GM18502 (cell line): ENCODE measurements around the gene SBF2.
A peak's percentile ranks its signal among the peaks of the same experiment; 100 is the strongest.

ENCODE experiments used
- ATAC-seq: cut with Tn5 transposase; IDR thresholded peaks from one replicate; pipeline ENCODE4 v1.9.1; 2021; ENCODE audit warnings: mild to moderate bottlenecking; ENCODE audit not compliant: unreplicated experiment, poor library complexity

The SBF2 gene

GRCh38 chr11:10317776-10318526, 23.9 kb upstream of the SBF2 start:
- ATAC-seq = peak; percentile 62

GRCh38 chr11:10317151-10317755, 23.2 kb upstream of the SBF2 start:
- no peak for ATAC-seq

DNA sequence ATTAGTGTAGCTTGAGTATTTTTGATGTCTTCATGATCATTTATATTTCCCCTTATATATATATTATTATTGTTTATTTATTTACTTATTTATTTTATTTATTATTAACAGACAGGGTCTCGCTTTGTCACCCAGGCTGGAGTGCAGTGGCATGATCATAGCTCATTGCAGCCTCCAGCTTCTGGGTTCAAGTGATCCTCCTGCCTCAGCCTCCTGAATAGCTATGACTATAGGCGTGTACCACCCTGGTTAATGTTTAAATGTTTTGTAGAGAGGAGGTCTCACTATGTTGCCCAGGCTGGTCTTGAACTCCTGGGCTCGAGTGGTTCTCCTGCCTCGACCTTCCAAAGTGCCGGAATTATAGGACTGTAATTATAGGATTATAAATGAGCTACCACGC, 21.1 kb upstream of the SBF2 start:
- no peak for ATAC-seq

DNA sequence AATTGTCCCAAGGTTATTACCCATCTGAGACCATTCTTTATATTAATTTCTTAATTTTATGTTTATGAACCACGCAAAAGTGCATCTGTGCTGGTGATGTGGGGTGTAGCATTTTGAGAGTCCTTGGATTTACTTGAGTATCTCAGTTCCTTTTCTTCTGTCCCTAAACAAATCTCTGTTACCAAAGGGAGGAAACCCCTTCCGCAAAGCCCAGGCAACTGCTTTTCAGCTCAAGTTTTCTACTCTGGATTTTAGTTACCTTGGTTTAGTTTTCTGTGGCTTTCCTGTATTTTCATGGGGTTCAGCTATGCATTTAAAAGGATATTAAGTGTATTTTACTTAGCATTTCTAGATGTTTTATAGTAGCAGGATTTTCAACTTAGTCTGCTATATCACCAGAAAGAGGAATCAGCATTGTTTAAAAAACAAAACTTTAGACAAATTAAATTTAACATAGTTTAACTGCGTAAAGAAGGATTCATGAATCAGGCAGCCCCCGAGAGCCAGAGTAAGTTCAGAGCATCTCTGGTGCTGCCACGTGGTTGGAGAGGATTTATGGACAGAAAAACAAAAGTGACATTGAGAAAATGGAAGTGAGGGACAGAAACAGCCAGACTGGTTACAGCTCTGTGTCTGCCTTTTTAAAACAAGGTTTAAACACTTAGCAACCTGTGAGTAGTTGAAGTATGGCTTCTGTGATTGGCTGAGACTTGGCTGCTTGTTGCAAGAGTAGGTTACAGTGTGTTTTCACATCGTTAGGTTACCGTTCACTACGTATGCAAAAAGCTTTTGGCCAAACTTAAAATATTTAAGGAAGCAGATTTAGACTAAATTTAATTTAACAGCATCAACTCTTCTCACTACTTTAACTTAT, 20.4 kb upstream of the SBF2 start:
- ATAC-seq = peak; percentile 86

DNA sequence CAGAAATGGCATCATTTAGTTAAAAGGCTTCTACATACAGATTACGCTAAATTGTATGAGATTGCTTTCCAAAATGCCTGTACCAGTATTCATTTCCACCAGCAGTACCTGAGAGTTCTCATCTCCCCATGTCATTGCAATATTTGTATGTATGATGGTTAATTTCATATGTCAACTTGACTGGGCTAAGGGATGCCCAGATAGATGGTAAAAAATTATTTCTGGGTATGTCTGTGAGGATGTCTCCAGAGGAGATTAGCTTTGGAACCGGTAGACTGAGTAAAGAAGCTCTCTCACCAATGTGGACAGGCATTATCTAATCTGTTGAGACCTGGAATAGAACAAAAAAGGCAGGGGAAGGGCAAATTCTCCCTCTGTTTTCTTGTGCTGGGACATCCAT, 17.8 kb upstream of the SBF2 start:
- no peak for ATAC-seq

DNA sequence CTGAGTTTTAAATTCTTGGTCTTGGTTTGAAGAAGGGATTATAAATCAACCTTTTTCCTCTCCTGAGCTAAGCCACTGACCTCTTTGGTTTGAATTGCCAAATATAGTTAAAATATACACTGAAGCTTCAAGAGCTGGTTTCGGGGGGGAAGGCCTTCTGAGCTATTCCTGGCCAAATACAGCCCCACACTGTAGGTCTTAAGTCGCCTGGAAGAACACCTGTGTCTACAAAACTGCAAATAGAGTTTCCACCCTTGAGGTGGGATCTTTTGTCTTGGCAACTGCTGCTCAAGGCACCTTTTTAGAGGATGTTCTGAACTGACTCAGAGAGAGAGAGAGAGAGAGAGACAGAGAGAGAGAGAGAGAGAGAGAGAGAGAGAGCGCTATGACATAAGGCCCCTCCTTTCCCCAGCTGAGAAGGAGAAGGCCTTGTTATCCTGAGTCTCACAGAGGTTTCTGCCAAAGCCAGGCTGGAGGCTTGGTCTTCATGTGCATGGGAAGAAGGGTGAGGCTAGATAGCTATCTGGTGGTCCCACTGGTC, 16.4 kb upstream of the SBF2 start:
- ATAC-seq = no peak

GRCh38 chr11:10309163-10310093, 15.4 kb upstream of the SBF2 start:
- no peak for ATAC-seq

DNA sequence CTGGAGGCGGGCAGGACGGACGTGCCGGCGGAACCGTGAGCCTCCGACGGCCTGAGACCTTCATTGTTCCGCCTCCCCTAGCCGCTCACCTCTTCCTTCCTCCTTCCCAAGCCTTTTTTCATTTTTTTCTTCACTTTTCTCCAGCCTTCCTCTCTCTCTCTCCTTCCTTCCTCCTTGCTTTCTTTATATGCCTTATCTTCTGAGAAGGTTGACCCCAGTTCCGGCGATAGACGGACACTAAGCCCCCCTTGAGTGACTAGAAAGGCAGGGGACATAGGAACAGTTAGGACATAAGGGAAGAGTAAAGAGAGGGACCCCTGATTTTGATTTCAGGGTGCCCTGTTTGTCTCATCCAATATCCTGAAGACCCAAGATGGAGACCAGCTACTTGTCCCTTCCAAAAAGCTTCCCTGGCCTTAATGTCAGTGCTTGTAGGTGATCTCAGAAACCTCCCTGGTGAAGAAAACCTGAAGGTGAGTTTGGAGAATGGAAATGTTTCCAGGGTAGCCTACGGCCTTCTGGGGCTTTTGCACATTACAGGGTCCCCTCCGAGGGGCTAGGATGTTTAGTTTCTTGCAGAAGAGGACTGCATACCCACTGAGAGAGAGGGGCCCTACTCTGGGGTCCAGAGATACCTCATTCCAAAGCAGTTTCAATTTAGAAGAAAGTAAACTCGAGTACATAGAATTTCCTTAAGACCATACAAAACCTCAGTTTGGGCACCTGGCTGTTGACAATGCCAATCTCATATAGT, 14.4 kb upstream of the SBF2 start:
- ATAC-seq = no peak

DNA sequence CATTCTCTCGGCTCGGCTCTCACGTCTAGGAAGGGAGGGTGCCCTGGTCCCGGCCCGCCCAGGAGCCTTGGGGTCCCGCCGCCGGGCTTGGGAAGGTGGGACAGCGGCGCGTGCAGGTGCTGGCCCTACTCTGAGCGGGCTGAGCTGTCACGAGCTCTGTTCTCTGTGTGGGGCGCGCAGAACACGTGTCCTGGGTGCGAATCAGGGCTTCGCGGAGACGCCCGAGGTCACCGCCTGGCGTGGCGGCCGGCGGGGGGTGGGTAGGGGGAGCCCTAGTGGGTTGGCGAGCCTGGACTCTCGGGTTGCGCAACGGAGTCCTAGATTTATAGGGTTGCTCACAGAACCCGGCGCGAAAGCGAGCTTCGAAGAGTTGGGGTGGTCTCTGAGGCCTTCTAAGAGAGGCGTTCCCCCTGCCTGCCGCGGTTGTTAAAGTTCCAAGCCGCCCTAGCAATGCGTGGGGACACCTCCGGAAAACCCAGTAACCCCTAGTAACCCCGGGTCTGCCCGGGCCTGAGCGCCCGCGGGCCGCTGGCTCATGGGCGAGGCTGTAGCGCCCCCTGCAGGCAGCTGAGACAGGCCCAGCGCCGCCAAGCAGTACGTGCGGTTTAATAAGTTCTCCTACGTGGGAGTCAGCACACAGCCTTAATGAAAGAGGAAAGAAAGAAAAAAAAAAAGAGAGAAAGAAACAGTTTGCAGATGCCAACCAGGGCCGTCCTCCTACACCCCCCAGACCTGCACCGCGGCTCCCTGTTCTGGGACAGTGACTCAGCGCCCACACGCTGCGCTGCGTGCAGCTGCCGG, 13.6 kb upstream of the SBF2 start:
- ATAC-seq = peak; percentile 78

DNA sequence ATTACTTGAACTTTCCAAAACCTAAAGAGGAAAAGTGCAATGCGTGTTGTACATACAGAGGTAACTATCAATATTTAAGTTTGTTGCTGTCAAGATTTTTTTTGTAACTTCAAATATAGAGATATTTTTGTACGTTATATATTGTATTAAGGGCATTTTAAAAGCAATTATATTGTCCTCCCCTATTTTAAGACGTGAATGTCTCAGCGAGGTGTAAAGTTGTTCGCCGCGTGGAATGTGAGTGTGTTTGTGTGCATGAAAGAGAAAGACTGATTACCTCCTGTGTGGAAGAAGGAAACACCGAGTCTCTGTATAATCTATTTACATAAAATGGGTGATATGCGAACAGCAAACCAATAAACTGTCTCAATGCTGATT, 13.0 kb upstream of the SBF2 start:
- ATAC-seq = no peak

DNA sequence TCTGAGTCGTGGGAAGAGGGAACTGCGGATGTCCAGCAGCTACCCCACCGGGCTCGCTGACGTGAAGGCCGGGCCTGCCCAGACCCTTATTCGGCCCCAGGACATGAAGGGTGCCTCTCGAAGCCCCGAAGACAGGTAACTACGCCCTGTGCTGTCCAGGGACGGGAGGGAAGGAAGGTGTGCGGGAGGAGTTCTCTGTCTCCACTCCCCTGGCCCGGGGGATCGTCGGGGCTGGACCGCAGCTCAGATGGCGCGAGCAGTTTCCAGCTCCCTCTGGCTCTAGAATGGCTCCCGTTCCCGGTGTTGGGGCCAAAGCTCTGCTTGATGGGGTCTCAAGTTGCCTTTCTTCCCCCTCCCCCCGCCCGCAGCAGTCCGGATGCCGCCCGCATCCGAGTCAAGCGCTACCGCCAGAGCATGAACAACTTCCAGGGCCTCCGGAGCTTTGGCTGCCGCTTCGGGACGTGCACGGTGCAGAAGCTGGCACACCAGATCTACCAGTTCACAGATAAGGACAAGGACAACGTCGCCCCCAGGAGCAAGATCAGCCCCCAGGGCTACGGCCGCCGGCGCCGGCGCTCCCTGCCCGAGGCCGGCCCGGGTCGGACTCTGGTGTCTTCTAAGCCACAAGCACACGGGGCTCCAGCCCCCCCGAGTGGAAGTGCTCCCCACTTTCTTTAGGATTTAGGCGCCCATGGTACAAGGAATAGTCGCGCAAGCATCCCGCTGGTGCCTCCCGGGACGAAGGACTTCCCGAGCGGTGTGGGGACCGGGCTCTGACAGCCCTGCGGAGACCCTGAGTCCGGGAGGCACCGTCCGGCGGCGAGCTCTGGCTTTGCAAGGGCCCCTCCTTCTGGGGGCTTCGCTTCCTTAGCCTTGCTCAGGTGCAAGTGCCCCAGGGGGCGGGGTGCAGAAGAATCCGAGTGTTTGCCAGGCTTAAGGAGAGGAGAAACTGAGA, 12.2 kb upstream of the SBF2 start:
- ATAC-seq = no peak

GRCh38 chr11:10305262-10305963, 11.4 kb upstream of the SBF2 start:
- ATAC-seq = no peak

DNA sequence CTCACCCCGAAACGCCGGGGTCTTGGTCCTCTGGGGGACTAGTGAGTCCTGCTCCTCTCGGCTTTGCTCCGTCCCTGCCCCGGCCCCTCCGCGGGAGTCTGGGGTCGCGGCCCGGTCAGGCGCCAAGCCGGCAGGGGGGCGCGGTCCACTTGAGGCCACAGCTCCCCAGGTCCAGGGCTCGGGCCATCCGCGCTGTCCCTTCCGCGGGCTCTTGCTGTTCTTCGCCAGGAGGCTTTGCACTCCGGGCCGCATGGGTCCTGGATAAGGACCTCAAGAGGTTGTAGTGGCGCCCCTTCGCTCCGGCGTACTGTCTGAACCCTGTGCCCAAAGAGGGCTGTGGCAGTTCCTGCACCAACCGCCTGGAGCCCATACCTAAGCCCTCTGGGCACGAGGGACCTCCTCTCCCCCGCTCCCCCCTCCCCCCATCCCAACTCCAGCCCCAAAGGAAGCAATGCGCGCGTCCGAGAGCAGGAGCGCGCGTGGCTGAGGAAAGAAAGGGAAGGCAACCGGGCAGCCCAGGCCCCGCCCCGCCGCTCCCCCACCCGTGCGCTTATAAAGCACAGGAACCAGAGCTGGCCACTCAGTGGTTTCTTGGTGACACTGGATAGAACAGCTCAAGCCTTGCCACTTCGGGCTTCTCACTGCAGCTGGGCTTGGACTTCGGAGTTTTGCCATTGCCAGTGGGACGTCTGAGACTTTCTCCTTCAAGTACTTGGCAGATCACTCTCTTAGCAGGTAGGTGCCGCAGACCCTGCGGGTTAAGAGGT, 10.7 kb upstream of the SBF2 start, which contains the start of gene ADM:
TSS of gene ADM (plus strand) at position 579 of the 767 bp plus-strand sequence. CDS start 628 bp downstream, outside the sequence.
- no peak for ATAC-seq

GRCh38 chr11:10303558-10304363, 9.7 kb upstream of the SBF2 start:
- no peak for ATAC-seq
